Transverse colon (tissue), 4 donors: ENCODE data around the gene NCBP1.

Experiments used
- EP300 ChIP-seq: sonication (generic); formaldehyde crosslinking; IDR thresholded peaks from one replicate; pipeline ENCODE4 v1.6.1; 2017; ENCODE audit warnings: antibody characterized with exemption, low read depth
- POLR2A ChIP-seq: fragments of 450-650 bp; IDR thresholded peaks from one replicate; pipeline ENCODE4 v1.6.1; 2016; ENCODE audit warnings: antibody characterized with exemption, mild to moderate bottlenecking, moderate library complexity
- POLR2AphosphoS5 ChIP-seq, 3 donors: sonication (generic); formaldehyde crosslinking; IDR thresholded peaks; one replicate each; pipeline ENCODE4 v1.6.1; 2016; ENCODE audit warnings: antibody characterized with exemption in 3 of 3
- TF ChIP-seq, protein P1 (sequence below), 5 experiments: fragments of 200-600 bp in 3 of 5; fragments of 450-650 bp in 2 of 5; sonication (generic) in 3 of 5; IDR thresholded peaks; 1 replicate in 2 of 5; 2 replicates in 3 of 5; pipeline ENCODE4 v1.5.1; 2016 to 2017; ENCODE audit warnings: antibody characterized with exemption in 5 of 5, inconsistent platforms in 3 of 5, mild to moderate bottlenecking in 2 of 5, moderate library complexity in 1 of 5

GRCh38 chr9:97593960-97594359 is 39.7 kb upstream of the NCBP1 start:
- TF ChIP-seq, protein P1, sequence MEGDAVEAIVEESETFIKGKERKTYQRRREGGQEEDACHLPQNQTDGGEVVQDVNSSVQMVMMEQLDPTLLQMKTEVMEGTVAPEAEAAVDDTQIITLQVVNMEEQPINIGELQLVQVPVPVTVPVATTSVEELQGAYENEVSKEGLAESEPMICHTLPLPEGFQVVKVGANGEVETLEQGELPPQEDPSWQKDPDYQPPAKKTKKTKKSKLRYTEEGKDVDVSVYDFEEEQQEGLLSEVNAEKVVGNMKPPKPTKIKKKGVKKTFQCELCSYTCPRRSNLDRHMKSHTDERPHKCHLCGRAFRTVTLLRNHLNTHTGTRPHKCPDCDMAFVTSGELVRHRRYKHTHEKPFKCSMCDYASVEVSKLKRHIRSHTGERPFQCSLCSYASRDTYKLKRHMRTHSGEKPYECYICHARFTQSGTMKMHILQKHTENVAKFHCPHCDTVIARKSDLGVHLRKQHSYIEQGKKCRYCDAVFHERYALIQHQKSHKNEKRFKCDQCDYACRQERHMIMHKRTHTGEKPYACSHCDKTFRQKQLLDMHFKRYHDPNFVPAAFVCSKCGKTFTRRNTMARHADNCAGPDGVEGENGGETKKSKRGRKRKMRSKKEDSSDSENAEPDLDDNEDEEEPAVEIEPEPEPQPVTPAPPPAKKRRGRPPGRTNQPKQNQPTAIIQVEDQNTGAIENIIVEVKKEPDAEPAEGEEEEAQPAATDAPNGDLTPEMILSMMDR (IDR thresholded peaks at IDR 0.05), result no peak
- TF ChIP-seq EP300, result no peak
- TF ChIP-seq POLR2A, result no peak
- TF ChIP-seq POLR2AphosphoS5 (IDR thresholded peaks at IDR 0.05), result no peak
